HTERT RPE-1 (cell line): Measurements from ENCODE around the gene TTYH3.

Experiments
- in situ Hi-C: fragments of 300-500 bp; cut with MboI; formaldehyde crosslinking; loops from 4 replicates; pipeline ENCODE4 v1.14.3; 2020; ENCODE audit warnings: low sequenced_read_pairs

Gene TTYH3

GRCh38 chr7:2614631-2615330 is 17.0 kb upstream of the TTYH3 start:
- in situ Hi-C loops, result no loop called here

GRCh38 chr7:2616387-2617324 is 15.1 kb upstream of the TTYH3 start:
- in situ Hi-C loops, result no loop called here

GRCh38 chr7:2617325-2617905 is 14.4 kb upstream of the TTYH3 start:
- in situ Hi-C loops, result no loop called here

GRCh38 chr7:2619116-2619515 is 12.7 kb upstream of the TTYH3 start:
- in situ Hi-C loops, result no loop called here

GRCh38 chr7:2621061-2621828 is 10.5 kb upstream of the TTYH3 start:
- in situ Hi-C loops, result no loop called here

GRCh38 chr7:2621948-2622640 is 9.7 kb upstream of the TTYH3 start:
- in situ Hi-C loops, result no loop called here

- in situ Hi-C loops, result no loop called here
These were observed 8.7 kb upstream of the TTYH3 start for GRCh38 chr7:2622869-2623697.

- in situ Hi-C loops, result no loop called here
These were observed 8.1 kb upstream of the TTYH3 start for GRCh38 chr7:2623698-2624014.

GRCh38 chr7:2624293-2624886 is 7.4 kb upstream of the TTYH3 start:
- in situ Hi-C loops, result no loop called here

- in situ Hi-C loops, result no loop called here
These were observed 5.2 kb upstream of the TTYH3 start for GRCh38 chr7:2626498-2627117.

GRCh38 chr7:2627258-2628129 is 4.3 kb upstream of the TTYH3 start:
- in situ Hi-C loops, result no loop called here

- in situ Hi-C loops, result no loop called here
These were observed 3.7 kb upstream of the TTYH3 start for GRCh38 chr7:2628130-2628482.

- in situ Hi-C loops, result no loop called here
These were observed 2.9 kb upstream of the TTYH3 start for GRCh38 chr7:2628891-2629290.

GRCh38 chr7:2629746-2630681 is 1.8 kb upstream of the TTYH3 start:
- in situ Hi-C loops, result no loop called here

GRCh38 chr7:2632733-2633537 is 1.1 kb downstream of the TTYH3 start:
- in situ Hi-C loops, result no loop called here
